Measurements from ENCODE around the gene ACSL3. TPM values are rescaled to one million over a fixed set of nuclear protein-coding genes. Genes with fewer than 3 reads are reported as not detected.

Gene ACSL3
- total RNA-seq, 4 donors from 2014 or later = 25.6 to 52.2 (median 47.2) TPM

DNA sequence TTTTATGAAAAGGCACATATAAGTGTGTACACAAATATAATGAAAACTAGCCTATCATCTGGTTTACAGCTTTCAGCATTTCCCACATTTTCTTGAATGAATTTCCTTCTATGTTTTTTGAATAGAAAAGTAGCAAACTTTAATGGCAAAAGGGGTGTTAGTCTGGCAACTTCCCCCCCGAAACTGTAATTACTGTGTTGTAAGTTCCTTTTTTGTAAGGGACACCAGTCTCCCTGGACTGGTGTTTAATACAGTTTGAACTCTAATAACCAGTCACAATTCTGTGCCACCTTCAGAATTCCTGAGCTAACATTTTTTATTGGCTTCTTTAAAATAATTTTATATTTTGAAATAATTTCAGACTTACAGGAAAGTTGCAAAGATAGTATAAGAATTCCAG is 94.2 kb downstream of the ACSL3 start:
- Histone ChIP-seq H3K36me3 (no peaks in the 10 kb centered on the region), H3K27me3 (no peaks in the 10 kb centered on the region), H3K4me1 (no peaks in the 10 kb centered on the region), H3K27ac (no peak overlapping the region), H3K4me3 (no peak overlapping the region), H3K9me3 (no peaks in the 10 kb centered on the region)
- TF ChIP-seq, protein P1, sequence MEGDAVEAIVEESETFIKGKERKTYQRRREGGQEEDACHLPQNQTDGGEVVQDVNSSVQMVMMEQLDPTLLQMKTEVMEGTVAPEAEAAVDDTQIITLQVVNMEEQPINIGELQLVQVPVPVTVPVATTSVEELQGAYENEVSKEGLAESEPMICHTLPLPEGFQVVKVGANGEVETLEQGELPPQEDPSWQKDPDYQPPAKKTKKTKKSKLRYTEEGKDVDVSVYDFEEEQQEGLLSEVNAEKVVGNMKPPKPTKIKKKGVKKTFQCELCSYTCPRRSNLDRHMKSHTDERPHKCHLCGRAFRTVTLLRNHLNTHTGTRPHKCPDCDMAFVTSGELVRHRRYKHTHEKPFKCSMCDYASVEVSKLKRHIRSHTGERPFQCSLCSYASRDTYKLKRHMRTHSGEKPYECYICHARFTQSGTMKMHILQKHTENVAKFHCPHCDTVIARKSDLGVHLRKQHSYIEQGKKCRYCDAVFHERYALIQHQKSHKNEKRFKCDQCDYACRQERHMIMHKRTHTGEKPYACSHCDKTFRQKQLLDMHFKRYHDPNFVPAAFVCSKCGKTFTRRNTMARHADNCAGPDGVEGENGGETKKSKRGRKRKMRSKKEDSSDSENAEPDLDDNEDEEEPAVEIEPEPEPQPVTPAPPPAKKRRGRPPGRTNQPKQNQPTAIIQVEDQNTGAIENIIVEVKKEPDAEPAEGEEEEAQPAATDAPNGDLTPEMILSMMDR (IDR thresholded peaks at IDR 0.05) = no peak
- TF ChIP-seq POLR2A (IDR thresholded peaks at IDR 0.05) = no peak
- DNase-seq = no peak

DNA sequence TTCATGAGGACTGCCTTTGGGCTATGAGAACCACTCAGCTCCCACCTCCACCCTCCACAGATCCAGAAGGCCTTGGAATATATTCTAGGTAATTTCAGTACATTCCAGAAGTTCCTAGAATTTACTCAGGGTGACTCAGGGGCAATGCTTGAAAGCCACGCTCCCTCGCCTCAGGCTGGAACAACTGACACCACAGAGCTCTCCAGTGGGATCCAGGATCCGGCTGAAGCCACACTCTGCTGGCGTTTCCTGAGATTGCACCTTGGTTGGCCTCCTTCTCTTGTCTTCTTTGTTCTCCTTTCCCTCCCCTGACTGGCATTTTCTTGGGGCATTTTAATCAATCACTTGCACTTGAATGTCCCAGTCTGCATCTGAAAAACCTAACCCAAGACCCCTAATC is 98.5 kb downstream of the ACSL3 start:
- no peak for DNase-seq

DNA sequence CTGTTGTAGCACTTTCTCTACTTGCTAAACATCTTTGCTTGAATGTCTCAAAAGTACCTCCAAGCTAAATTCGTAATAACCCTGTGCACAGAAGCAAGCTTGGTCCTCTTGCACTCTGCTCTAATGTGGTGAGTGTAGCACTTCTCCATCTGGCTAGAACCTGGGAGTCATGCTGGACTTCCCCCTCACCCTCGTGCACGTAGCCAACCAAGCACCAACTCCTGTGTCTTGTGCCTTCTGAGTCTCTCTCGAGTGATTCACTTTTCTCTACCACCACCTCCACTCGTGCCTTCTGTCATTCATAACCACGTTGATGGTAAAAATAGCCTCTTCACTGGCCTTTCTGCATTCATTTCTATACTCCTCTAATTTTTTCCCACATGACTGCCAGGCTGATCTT is 99.3 kb downstream of the ACSL3 start:
- no peak overlapping the region for H3K4me3 ChIP-seq
- H3K27me3 ChIP-seq = no peaks in the 10 kb centered on the region
- no peaks in the 10 kb centered on the region for H3K9me3 ChIP-seq
- H3K27ac ChIP-seq = no peak overlapping the region
- no peaks in the 10 kb centered on the region for H3K36me3 ChIP-seq
- DNase-seq = no peak
- no peaks in the 10 kb centered on the region for H3K4me1 ChIP-seq
- no peak for TF ChIP-seq POLR2A (IDR thresholded peaks at IDR 0.05)
- TF ChIP-seq, protein P1 (IDR thresholded peaks at IDR 0.05) = no peak

More for the DNA sequence above, 98.5 kb downstream of the ACSL3 start:
- Histone ChIP-seq H3K4me1 (no peaks in the 10 kb centered on the region), H3K36me3 (no peaks in the 10 kb centered on the region), H3K27ac (no peak overlapping the region), H3K9me3 (no peaks in the 10 kb centered on the region), H3K4me3 (no peak overlapping the region), H3K27me3 (no peaks in the 10 kb centered on the region)
- TF ChIP-seq POLR2A (IDR thresholded peaks at IDR 0.05) = no peak
- TF ChIP-seq, protein P1 (IDR thresholded peaks at IDR 0.05) = no peak

- no peaks in the 10 kb centered on the region for H3K4me1 ChIP-seq
- no peaks in the 10 kb centered on the region for H3K9me3 ChIP-seq
- TF ChIP-seq, protein P1 (IDR thresholded peaks at IDR 0.05) = no peak
- no peak for TF ChIP-seq POLR2A (IDR thresholded peaks at IDR 0.05)
- no peaks in the 10 kb centered on the region for H3K27me3 ChIP-seq
- H3K36me3 ChIP-seq = no peaks in the 10 kb centered on the region
- H3K27ac ChIP-seq = no peak overlapping the region
- H3K4me3 ChIP-seq = no peak overlapping the region
- DNase-seq = no peak
Measured at GRCh38 chr2:222963641-222964040, 102.8 kb downstream of the ACSL3 start.

DNA sequence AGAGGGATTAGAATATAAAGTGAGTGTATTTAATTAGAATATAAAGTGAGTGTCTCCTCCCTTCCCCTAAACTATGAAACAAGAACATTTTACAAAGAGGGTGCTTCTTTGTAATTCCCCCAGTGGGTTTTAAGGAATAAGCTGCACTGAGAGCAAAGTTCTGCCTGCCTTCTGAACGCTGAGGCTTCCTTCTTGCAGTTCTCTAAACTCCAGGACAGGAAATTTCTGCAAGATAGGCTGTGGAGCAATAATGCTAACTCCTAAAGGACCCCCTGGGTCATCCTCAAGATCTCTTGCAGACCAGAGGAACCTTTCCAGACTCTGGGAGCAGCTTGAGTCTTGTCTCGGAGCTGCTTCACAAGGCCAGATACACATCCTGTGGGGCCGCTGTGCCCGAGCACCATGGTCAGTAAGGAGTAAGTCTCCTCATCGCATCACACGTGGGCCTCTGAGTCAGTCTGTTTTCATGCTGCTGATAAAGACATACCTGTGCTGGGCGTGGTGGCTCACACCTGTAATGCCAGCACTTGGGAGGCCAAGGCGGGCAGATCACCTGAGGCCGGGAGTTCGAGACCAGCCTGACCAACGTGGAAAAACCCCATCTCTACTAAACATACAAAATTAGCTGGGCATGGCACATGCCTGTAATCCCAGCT is 103.7 kb downstream of the ACSL3 start:
- H3K4me1 ChIP-seq = no peaks in the 10 kb centered on the region
- no peak for DNase-seq
- TF ChIP-seq POLR2A (IDR thresholded peaks at IDR 0.05) = no peak
- TF ChIP-seq, protein P1 (IDR thresholded peaks at IDR 0.05) = no peak
- no peaks in the 10 kb centered on the region for H3K36me3 ChIP-seq
- no peaks in the 10 kb centered on the region for H3K9me3 ChIP-seq
- H3K27ac ChIP-seq = no peak overlapping the region
- no peak overlapping the region for H3K4me3 ChIP-seq
- no peaks in the 10 kb centered on the region for H3K27me3 ChIP-seq

DNA sequence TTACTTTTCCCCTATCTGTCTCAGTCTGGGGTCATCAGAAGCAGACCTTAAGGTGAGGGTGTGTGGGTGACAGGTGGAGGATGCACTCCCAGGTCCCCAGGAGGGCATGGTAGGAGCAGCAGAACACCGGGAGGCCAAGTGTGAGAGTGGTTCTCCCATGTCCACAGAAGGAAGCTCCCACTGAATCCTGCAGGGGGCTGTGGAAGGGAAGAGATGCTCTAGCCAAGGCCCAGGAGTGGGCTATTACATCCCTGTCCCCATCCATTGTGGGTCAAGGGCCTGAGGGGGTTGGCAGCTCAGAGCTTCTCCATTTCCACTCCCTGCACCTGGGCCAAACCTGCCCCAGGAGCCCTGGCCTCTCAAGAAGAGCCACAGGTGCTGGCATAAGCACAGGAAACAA is 104.7 kb downstream of the ACSL3 start:
- H3K27ac ChIP-seq = no peak overlapping the region
- no peaks in the 10 kb centered on the region for H3K9me3 ChIP-seq
- no peak for TF ChIP-seq POLR2A (IDR thresholded peaks at IDR 0.05)
- TF ChIP-seq, protein P1 (IDR thresholded peaks at IDR 0.05) = no peak
- no peak for DNase-seq
- H3K36me3 ChIP-seq = no peaks in the 10 kb centered on the region
- no peaks in the 10 kb centered on the region for H3K27me3 ChIP-seq
- no peaks in the 10 kb centered on the region for H3K4me1 ChIP-seq
- H3K4me3 ChIP-seq = no peak overlapping the region

Measured in Peyer's patch (tissue), 4 donors.